ENCODE data around the gene SLC6A15. TPM values are rescaled to one million over a fixed set of nuclear protein-coding genes. Genes with fewer than 3 reads are reported as not detected.
A peak's percentile ranks its signal among the peaks of the same experiment; 100 is the strongest.

The SLC6A15 gene
- total and polyA plus RNA-seq, 4 donors = 11.0 to 50.8 (median 20.7) TPM

- no peak for DNase-seq (ENCODE audit: low read depth in 4 of 6, low spot score in 6 of 6)
- Histone ChIP-seq H3K36me3 (ENCODE audit: control insufficient read depth, insufficient read depth, low read length) (no peaks in the 10 kb centered on the region), H3K4me3 (ENCODE audit: low read depth, low read length) (no peak overlapping the region), H3K27me3 (ENCODE audit: control insufficient read depth, insufficient read depth, low read length) (no peaks in the 10 kb centered on the region), H3K9me3 (ENCODE audit: control insufficient read depth, insufficient read depth, low read length) (no peaks in the 10 kb centered on the region), H3K4me1 (ENCODE audit: control insufficient read depth, insufficient read depth, low read length) (no peaks in the 10 kb centered on the region), H3K27ac (ENCODE audit: low read depth, low read length) (no peak overlapping the region)
- 100% methylated on average over 1 of the region's 1 CpG for WGBS (ENCODE audit: insufficient coverage)
Observed at GRCh38 chr12:84843593-84844144, 68.9 kb downstream of the SLC6A15 start.

GRCh38 chr12:84842406-84843013, 70.1 kb downstream of the SLC6A15 start:
- Histone ChIP-seq H3K4me1 (ENCODE audit: control insufficient read depth, insufficient read depth, low read length) (no peaks in the 10 kb centered on the region), H3K9me3 (ENCODE audit: control insufficient read depth, insufficient read depth, low read length) (no peaks in the 10 kb centered on the region), H3K4me3 (ENCODE audit: low read depth, low read length) (no peak overlapping the region), H3K27me3 (ENCODE audit: control insufficient read depth, insufficient read depth, low read length) (no peaks in the 10 kb centered on the region), H3K27ac (ENCODE audit: low read depth, low read length) (no peak overlapping the region), H3K36me3 (ENCODE audit: control insufficient read depth, insufficient read depth, low read length) (no peaks in the 10 kb centered on the region)
- peak; percentile 22 to 91 (median 46) for DNase-seq (ENCODE audit: low read depth in 4 of 6, low spot score in 6 of 6)
- WGBS (ENCODE audit: insufficient coverage) = no CpG with 5 or more reads among the region's 2 CpGs

- H3K4me3 ChIP-seq (ENCODE audit: low read depth, low read length) = no peak overlapping the region
- H3K27ac ChIP-seq (ENCODE audit: low read depth, low read length) = no peak overlapping the region
- H3K4me1 ChIP-seq (ENCODE audit: control insufficient read depth, insufficient read depth, low read length) = no peaks in the 10 kb centered on the region
- no peak for DNase-seq (ENCODE audit: low read depth in 4 of 6, low spot score in 6 of 6)
- H3K9me3 ChIP-seq (ENCODE audit: control insufficient read depth, insufficient read depth, low read length) = no peaks in the 10 kb centered on the region
- no CpG with 5 or more reads among the region's 1 CpG for WGBS (ENCODE audit: insufficient coverage)
- no peaks in the 10 kb centered on the region for H3K36me3 ChIP-seq (ENCODE audit: control insufficient read depth, insufficient read depth, low read length)
- no peaks in the 10 kb centered on the region for H3K27me3 ChIP-seq (ENCODE audit: control insufficient read depth, insufficient read depth, low read length)
Observed at GRCh38 chr12:84841591-84841990, 71.0 kb downstream of the SLC6A15 start.

GRCh38 chr12:84840356-84840755, 72.2 kb downstream of the SLC6A15 start:
- no peak for DNase-seq (ENCODE audit: low read depth in 4 of 6, low spot score in 6 of 6)
- Histone ChIP-seq H3K27me3 (ENCODE audit: control insufficient read depth, insufficient read depth, low read length) (no peaks in the 10 kb centered on the region), H3K4me3 (ENCODE audit: low read depth, low read length) (no peak overlapping the region), H3K4me1 (ENCODE audit: control insufficient read depth, insufficient read depth, low read length) (no peaks in the 10 kb centered on the region), H3K9me3 (ENCODE audit: control insufficient read depth, insufficient read depth, low read length) (no peaks in the 10 kb centered on the region), H3K27ac (ENCODE audit: low read depth, low read length) (no peak overlapping the region), H3K36me3 (ENCODE audit: control insufficient read depth, insufficient read depth, low read length) (no peaks in the 10 kb centered on the region)

GRCh38 chr12:84826925-84827324, 85.7 kb downstream of the SLC6A15 start:
- H3K27me3 ChIP-seq (ENCODE audit: control insufficient read depth, insufficient read depth, low read length) = no peaks in the 10 kb centered on the region
- H3K4me1 ChIP-seq (ENCODE audit: control insufficient read depth, insufficient read depth, low read length) = no peaks in the 10 kb centered on the region
- no peak overlapping the region for H3K4me3 ChIP-seq (ENCODE audit: low read depth, low read length)
- H3K36me3 ChIP-seq (ENCODE audit: control insufficient read depth, insufficient read depth, low read length) = no peaks in the 10 kb centered on the region
- 100% methylated on average over 1 of the region's 1 CpG for WGBS (ENCODE audit: insufficient coverage)
- H3K9me3 ChIP-seq (ENCODE audit: control insufficient read depth, insufficient read depth, low read length) = no peaks in the 10 kb centered on the region
- no peak for DNase-seq (ENCODE audit: low read depth in 4 of 6, low spot score in 6 of 6)
- H3K27ac ChIP-seq (ENCODE audit: low read depth, low read length) = no peak overlapping the region

GRCh38 chr12:84825149-84825548, 87.5 kb downstream of the SLC6A15 start:
- no peaks in the 10 kb centered on the region for H3K36me3 ChIP-seq (ENCODE audit: control insufficient read depth, insufficient read depth, low read length)
- H3K27ac ChIP-seq (ENCODE audit: low read depth, low read length) = no peak overlapping the region
- H3K4me1 ChIP-seq (ENCODE audit: control insufficient read depth, insufficient read depth, low read length) = no peaks in the 10 kb centered on the region
- DNase-seq (ENCODE audit: low read depth in 4 of 6, low spot score in 6 of 6) = no peak
- no peak overlapping the region for H3K4me3 ChIP-seq (ENCODE audit: low read depth, low read length)
- no peaks in the 10 kb centered on the region for H3K27me3 ChIP-seq (ENCODE audit: control insufficient read depth, insufficient read depth, low read length)
- WGBS (ENCODE audit: insufficient coverage) = 0% methylated on average over 1 of the region's 2 CpGs
- H3K9me3 ChIP-seq (ENCODE audit: control insufficient read depth, insufficient read depth, low read length) = no peaks in the 10 kb centered on the region

GRCh38 chr12:84822525-84822924, 90.1 kb downstream of the SLC6A15 start:
- no peak overlapping the region for H3K27ac ChIP-seq (ENCODE audit: low read depth, low read length)
- H3K9me3 ChIP-seq (ENCODE audit: control insufficient read depth, insufficient read depth, low read length) = no peaks in the 10 kb centered on the region
- H3K4me1 ChIP-seq (ENCODE audit: control insufficient read depth, insufficient read depth, low read length) = no peaks in the 10 kb centered on the region
- no peak overlapping the region for H3K4me3 ChIP-seq (ENCODE audit: low read depth, low read length)
- DNase-seq (ENCODE audit: low read depth in 4 of 6, low spot score in 6 of 6) = no peak
- H3K27me3 ChIP-seq (ENCODE audit: control insufficient read depth, insufficient read depth, low read length) = no peaks in the 10 kb centered on the region
- H3K36me3 ChIP-seq (ENCODE audit: control insufficient read depth, insufficient read depth, low read length) = no peaks in the 10 kb centered on the region
- no CpG with 5 or more reads among the region's 2 CpGs for WGBS (ENCODE audit: insufficient coverage)

GRCh38 chr12:84816916-84817695, 95.5 kb downstream of the SLC6A15 start:
- no peaks in the 10 kb centered on the region for H3K27me3 ChIP-seq (ENCODE audit: control insufficient read depth, insufficient read depth, low read length)
- WGBS (ENCODE audit: insufficient coverage) = no CpG with 5 or more reads among the region's 3 CpGs
- no peak for DNase-seq (ENCODE audit: low read depth in 4 of 6, low spot score in 6 of 6)
- H3K27ac ChIP-seq (ENCODE audit: low read depth, low read length) = no peak overlapping the region
- H3K4me1 ChIP-seq (ENCODE audit: control insufficient read depth, insufficient read depth, low read length) = no peaks in the 10 kb centered on the region
- no peaks in the 10 kb centered on the region for H3K36me3 ChIP-seq (ENCODE audit: control insufficient read depth, insufficient read depth, low read length)
- H3K4me3 ChIP-seq (ENCODE audit: low read depth, low read length) = no peak overlapping the region
- no peaks in the 10 kb centered on the region for H3K9me3 ChIP-seq (ENCODE audit: control insufficient read depth, insufficient read depth, low read length)

GRCh38 chr12:84814664-84815245, 97.8 kb downstream of the SLC6A15 start:
- H3K9me3 ChIP-seq (ENCODE audit: control insufficient read depth, insufficient read depth, low read length) = no peaks in the 10 kb centered on the region
- no peaks in the 10 kb centered on the region for H3K36me3 ChIP-seq (ENCODE audit: control insufficient read depth, insufficient read depth, low read length)
- no peak overlapping the region for H3K27ac ChIP-seq (ENCODE audit: low read depth, low read length)
- no peaks in the 10 kb centered on the region for H3K4me1 ChIP-seq (ENCODE audit: control insufficient read depth, insufficient read depth, low read length)
- DNase-seq (ENCODE audit: low read depth in 4 of 6, low spot score in 6 of 6) = no peak
- H3K4me3 ChIP-seq (ENCODE audit: low read depth, low read length) = no peak overlapping the region
- no peaks in the 10 kb centered on the region for H3K27me3 ChIP-seq (ENCODE audit: control insufficient read depth, insufficient read depth, low read length)
- 86% methylated on average over 1 of the region's 4 CpGs for WGBS (ENCODE audit: insufficient coverage)
